ENCODE results near the gene FAM131A.

Gene FAM131A, protein sequence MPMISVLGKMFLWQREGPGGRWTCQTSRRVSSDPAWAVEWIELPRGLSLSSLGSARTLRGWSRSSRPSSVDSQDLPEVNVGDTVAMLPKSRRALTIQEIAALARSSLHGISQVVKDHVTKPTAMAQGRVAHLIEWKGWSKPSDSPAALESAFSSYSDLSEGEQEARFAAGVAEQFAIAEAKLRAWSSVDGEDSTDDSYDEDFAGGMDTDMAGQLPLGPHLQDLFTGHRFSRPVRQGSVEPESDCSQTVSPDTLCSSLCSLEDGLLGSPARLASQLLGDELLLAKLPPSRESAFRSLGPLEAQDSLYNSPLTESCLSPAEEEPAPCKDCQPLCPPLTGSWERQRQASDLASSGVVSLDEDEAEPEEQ

GRCh38 chr3:184337399-184337714 is at the start of gene FAM131A:
Gene FAM131A (plus strand): TSS chr3:184337600. CDS start chr3:184337631, 31 bp downstream.
- DNase-seq (ENCODE audit: low read depth): no peak

- peak; percentile 54 for DNase-seq (ENCODE audit: low read depth)
These were observed 47.9 kb upstream of the FAM131A start for GRCh38 chr3:184289426-184289938.

GRCh38 chr3:184290331-184290730 is 47.1 kb upstream of the FAM131A start:
- no peak for DNase-seq (ENCODE audit: low read depth)

- no peak for DNase-seq (ENCODE audit: low read depth)
These were observed 46.2 kb upstream of the FAM131A start for GRCh38 chr3:184291044-184291737.

DNA sequence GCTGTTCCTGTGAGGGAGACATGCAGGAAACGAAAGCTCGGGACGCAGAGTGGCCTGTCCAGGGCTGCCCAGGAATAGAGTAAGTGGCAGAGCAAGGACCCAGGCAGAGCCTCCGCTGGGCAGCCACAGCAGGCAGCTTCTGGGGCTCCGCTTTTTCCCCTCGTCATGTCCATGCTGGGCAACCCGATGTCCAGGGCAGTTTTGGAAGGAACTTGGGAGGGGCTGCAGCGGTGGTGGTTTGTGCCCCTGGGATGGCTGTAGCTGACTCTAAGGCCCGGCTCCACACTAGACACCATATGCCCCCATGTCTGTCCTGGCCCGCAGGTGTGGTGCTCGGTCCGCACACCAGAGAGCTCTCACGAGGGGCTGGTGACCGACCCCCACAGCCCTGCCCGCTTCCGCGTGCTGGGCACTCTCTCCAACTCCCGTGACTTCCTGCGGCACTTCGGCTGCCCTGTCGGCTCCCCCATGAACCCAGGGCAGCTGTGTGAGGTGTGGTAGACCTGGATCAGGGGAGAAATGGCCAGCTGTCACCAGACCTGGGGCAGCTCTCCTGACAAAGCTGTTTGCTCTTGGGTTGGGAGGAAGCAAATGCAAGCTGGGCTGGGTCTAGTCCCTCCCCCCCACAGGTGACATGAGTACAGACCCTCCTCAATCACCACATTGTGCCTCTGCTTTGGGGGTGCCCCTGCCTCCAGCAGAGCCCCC is 45.5 kb upstream of the FAM131A start:
- no peak for DNase-seq (ENCODE audit: low read depth)

GRCh38 chr3:184295771-184296170 is 41.6 kb upstream of the FAM131A start:
- DNase-seq (ENCODE audit: low read depth): no peak

GRCh38 chr3:184296616-184297015 is 40.8 kb upstream of the FAM131A start:
- DNase-seq (ENCODE audit: low read depth): no peak

GRCh38 chr3:184298759-184299487 is 38.5 kb upstream of the FAM131A start, which contains the start of gene PSMD2:
Gene PSMD2 (plus strand): TSS chr3:184299241. CDS start chr3:184299267, 26 bp downstream.
- DNase-seq (ENCODE audit: low read depth): peak; percentile 99

DNA sequence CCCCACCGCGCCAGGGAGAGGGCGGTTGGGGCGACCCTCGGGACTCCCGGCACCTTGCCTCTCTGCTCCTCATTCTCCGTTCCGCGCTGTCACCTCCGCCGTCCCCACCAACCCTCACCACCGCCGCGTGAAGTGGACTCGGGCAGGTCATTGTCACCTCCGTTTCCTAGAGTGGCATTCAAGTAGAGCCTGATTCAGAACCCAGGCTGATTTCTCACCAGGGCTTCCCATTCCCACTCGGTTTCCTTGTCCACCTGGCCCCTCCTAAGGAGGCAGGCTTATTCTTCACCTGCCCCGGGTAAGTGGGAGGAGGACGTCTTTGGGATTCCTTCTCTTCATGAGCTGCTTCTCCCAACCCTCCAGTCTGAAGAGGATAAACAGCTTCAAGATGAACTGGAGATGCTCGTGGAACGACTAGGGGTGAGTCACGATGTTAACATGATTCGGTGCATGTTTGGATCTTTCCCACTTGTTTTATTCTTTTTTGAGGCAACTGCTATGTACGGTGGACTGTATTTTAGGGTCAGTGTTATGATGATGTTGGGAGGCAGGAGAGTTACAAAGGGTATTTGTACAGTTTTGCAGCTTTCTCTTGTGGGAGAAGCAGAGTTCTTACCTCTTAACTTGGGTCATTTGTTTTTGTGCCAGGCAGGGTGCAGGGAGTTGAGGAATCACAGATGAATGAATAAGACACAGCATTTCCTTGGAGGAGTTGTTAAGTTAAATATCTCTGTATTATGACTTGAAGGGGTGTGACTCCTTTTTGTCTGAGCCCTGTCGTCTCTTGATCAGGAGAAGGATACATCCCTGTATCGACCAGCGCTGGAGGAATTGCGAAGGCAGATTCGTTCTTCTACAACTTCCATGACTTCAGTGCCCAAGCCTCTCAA is 37.7 kb upstream of the FAM131A start:
- no peak for DNase-seq (ENCODE audit: low read depth)

GRCh38 chr3:184300378-184300720 is 37.1 kb upstream of the FAM131A start:
- no peak for DNase-seq (ENCODE audit: low read depth)

DNA sequence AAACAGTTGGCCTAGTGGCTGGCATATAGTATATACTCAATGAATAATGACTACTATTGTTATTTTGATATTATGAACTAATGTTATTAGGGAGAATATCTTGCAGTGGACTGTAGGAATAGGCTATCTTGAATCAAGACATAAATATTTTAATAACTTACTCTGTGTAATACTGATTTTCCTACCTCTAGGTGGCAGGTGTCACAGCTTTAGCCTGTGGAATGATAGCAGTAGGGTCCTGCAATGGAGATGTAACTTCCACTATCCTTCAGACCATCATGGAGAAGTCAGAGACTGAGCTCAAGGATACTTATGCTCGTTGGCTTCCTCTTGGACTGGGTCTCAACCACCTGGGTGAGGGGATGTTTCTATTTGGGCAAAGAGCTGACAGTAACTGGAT is 31.8 kb upstream of the FAM131A start:
- DNase-seq (ENCODE audit: low read depth): no peak

GRCh38 chr3:184306341-184306972 is 30.9 kb upstream of the FAM131A start:
- DNase-seq (ENCODE audit: low read depth): no peak

- DNase-seq (ENCODE audit: low read depth): no peak
These were observed 29.5 kb upstream of the FAM131A start for GRCh38 chr3:184307915-184308314.

DNA sequence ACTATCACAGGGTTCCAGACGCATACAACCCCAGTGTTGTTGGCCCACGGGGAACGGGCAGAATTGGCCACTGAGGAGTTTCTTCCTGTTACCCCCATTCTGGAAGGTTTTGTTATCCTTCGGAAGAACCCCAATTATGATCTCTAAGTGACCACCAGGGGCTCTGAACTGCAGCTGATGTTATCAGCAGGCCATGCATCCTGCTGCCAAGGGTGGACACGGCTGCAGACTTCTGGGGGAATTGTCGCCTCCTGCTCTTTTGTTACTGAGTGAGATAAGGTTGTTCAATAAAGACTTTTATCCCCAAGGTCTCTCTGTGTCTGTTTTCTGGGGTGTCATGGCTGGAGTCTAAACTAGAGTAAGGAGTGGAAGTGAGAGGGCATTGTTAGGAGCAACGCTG is 28.7 kb upstream of the FAM131A start:
- no peak for DNase-seq (ENCODE audit: low read depth)

GRCh38 chr3:184311633-184312032 is 25.8 kb upstream of the FAM131A start:
- no peak for DNase-seq (ENCODE audit: low read depth)

DNA sequence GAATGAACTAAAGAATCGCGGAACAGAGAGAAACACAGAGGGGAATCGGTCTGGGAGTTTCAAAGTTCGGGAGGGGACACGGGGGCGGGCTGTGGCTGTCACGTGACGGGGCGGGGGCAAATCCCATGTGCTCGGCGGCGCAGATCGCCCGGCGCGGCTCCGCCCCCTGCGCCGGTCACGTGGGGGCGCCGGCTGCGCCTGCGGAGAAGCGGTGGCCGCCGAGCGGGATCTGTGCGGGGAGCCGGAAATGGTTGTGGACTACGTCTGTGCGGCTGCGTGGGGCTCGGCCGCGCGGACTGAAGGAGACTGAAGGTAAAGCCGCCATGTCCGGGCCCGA is 23.1 kb upstream of the FAM131A start, which contains the start of gene EIF4G1:
TSS of gene EIF4G1 (plus strand) at position 244 of the 337 bp plus-strand sequence. CDS start 1,191 bp downstream, outside the sequence.
- DNase-seq (ENCODE audit: low read depth): peak; percentile 90

- DNase-seq (ENCODE audit: low read depth): peak; percentile 64
These were observed 22.5 kb upstream of the FAM131A start for GRCh38 chr3:184314700-184315542.

- DNase-seq (ENCODE audit: low read depth): no peak
These were observed 21.9 kb upstream of the FAM131A start for GRCh38 chr3:184315543-184315867.

GRCh38 chr3:184315871-184316661 is 21.3 kb upstream of the FAM131A start:
- no peak for DNase-seq (ENCODE audit: low read depth)

Data from activated T-helper 9 cell treated with anti-CD3 and anti-CD28 coated beads, Interleukin-2, amount 50 U/mL, for 16 hours (primary cell).